Left ventricle myocardium inferior (tissue), 1 donor: ENCODE results near the gene FGD5. TPM values are rescaled to one million over a fixed set of nuclear protein-coding genes. Genes with fewer than 3 reads are reported as not detected.

Experiments used
- DNase-seq: peaks from one replicate; pipeline ENCODE4 v3.0.0-alpha.2; 2020
- H3K27ac ChIP-seq: fragments of 200-600 bp; replicated peaks from 2 replicates; pipeline ENCODE4 v1.8.0; 2021
- H3K27me3 ChIP-seq: fragments of 200-600 bp; 2 replicates; pipeline ENCODE4 v1.8.0; 2021; ENCODE audit warnings: low read depth
- H3K36me3 ChIP-seq: fragments of 200-600 bp; 2 replicates; pipeline ENCODE4 v1.8.0; 2021
- H3K4me1 ChIP-seq: fragments of 200-600 bp; 2 replicates; pipeline ENCODE4 v1.8.0; 2021
- H3K4me3 ChIP-seq: fragments of 200-600 bp; 2 replicates; pipeline ENCODE4 v1.8.0; 2021; ENCODE audit warnings: mild to moderate bottlenecking, moderate library complexity
- H3K9me3 ChIP-seq: fragments of 200-600 bp; replicated peaks from 2 replicates; pipeline ENCODE4 v1.8.0; 2021
- CTCF ChIP-seq: fragments of 200-600 bp; IDR thresholded peaks from 2 replicates; pipeline ENCODE4 v1.8.0; 2021; ENCODE audit warnings: antibody characterized with exemption, mild to moderate bottlenecking, borderline replicate concordance
- intact Hi-C: fragments of 100-400 bp; cut with micrococcal nuclease; formaldehyde crosslinking; loops from one replicate; pipeline ENCODE4 v1.11.0; 2022
- total RNA-seq: library from RNA; stranded (reverse); fragmentation: NEBNext Ultra II Directional; extraction: Animal tissue kit (Norgen Biotek cat#: 25700); gene quantifications from one replicate; pipeline ENCODE4 v1.2.1, GENCODE V29; 2021
- donor health status: DM: no; HTN: yes; CAD: no; lungs with severe emphysema.

The FGD5 gene
- total RNA-seq, 1 donor from 2014 or later = 13.9 TPM

- Histone ChIP-seq H3K27me3 (no peaks in the 10 kb centered on the region), H3K27ac (no peak overlapping the region), H3K9me3 (no peaks in the 10 kb centered on the region), H3K4me1 (peaks cover 9% of the 10 kb centered on the region), H3K4me3 (no peak overlapping the region), H3K36me3 (peaks cover 16% of the 10 kb centered on the region)
- DNase-seq = no peak
- intact Hi-C loops = loop anchor here (5.0 kb wide), 1 partner anchor 237 kb away; the partner anchor contains the start of gene C3orf20
- no peak for TF ChIP-seq CTCF
These were observed 95.4 kb downstream of the FGD5 start for GRCh38 chr3:14913926-14914778.

GRCh38 chr3:14914779-14915117 is 96.0 kb downstream of the FGD5 start:
- Histone ChIP-seq H3K9me3 (no peaks in the 10 kb centered on the region), H3K36me3 (peaks cover 20% of the 10 kb centered on the region), H3K27me3 (peaks cover under 1% of the 10 kb centered on the region), H3K27ac (no peak overlapping the region), H3K4me1 (peaks cover 9% of the 10 kb centered on the region), H3K4me3 (no peak overlapping the region)
- intact Hi-C loops = loop anchor here (5.0 kb wide), 1 partner anchor 237 kb away; the partner anchor contains the start of gene C3orf20
- no peak for DNase-seq
- TF ChIP-seq CTCF = no peak

GRCh38 chr3:14915636-14916222 is 97.0 kb downstream of the FGD5 start:
- TF ChIP-seq CTCF = peak; percentile 35
- no peak for DNase-seq
- Histone ChIP-seq H3K9me3 (no peaks in the 10 kb centered on the region), H3K27me3 (peaks cover 4% of the 10 kb centered on the region), H3K4me3 (no peak overlapping the region), H3K27ac (no peak overlapping the region), H3K36me3 (peaks cover 19% of the 10 kb centered on the region), H3K4me1 (peaks cover 9% of the 10 kb centered on the region)
- intact Hi-C loops = no loop called here

- Histone ChIP-seq H3K27ac (no peak overlapping the region), H3K4me3 (no peak overlapping the region), H3K9me3 (no peaks in the 10 kb centered on the region), H3K27me3 (peaks cover 4% of the 10 kb centered on the region), H3K4me1 (peaks cover 18% of the 10 kb centered on the region), H3K36me3 (peaks cover 15% of the 10 kb centered on the region)
- TF ChIP-seq CTCF = no peak
- no peak for DNase-seq
- intact Hi-C loops = no loop called here
These were observed 99.6 kb downstream of the FGD5 start for GRCh38 chr3:14918356-14918860.

GRCh38 chr3:14920536-14920935 is 101.8 kb downstream of the FGD5 start:
- intact Hi-C loops = loop anchor here (5.0 kb wide), 1 partner anchor 128 kb away; no protein-coding TSS in a partner anchor
- no peak overlapping the region for H3K27ac ChIP-seq
- no peak for TF ChIP-seq CTCF
- peaks cover 25% of the 10 kb centered on the region for H3K36me3 ChIP-seq
- peaks cover 9% of the 10 kb centered on the region for H3K4me1 ChIP-seq
- peaks cover 4% of the 10 kb centered on the region for H3K27me3 ChIP-seq
- no peak overlapping the region for H3K4me3 ChIP-seq
- DNase-seq = no peak
- H3K9me3 ChIP-seq = no peaks in the 10 kb centered on the region
